Left lung (tissue), 10 donors: Measurements from ENCODE around the gene ATP6V1G1. TPM values are rescaled to one million over a fixed set of nuclear protein-coding genes. Genes with fewer than 3 reads are reported as not detected.
A peak's percentile ranks its signal among the peaks of the same experiment; 100 is the strongest.

Source experiments
- ATAC-seq: fragments of 200-7000 bp; cut with Tn5 transposase; one replicate; pipeline ENCODE4 v1.9.1; 2020; ENCODE audit warnings: moderate library complexity
- DNase-seq, 4 donors: peaks; one replicate each; pipeline ENCODE4 v3.0.0-alpha.2; 2013 to 2020
- H3K27ac ChIP-seq, 2 donors: fragments of 200-600 bp; sonication (generic) in 1 of 2; one replicate each; pipeline versions ENCODE4 v1.5.0 to v1.8.0; 2020 to 2021
- H3K27me3 ChIP-seq, 2 donors: fragments of 200-600 bp; sonication (generic) in 1 of 2; one replicate each; pipeline versions ENCODE4 v1.5.0 to v1.8.0; 2020 to 2021
- H3K36me3 ChIP-seq, 2 donors: fragments of 200-600 bp; sonication (generic) in 1 of 2; one replicate each; pipeline versions ENCODE4 v1.5.0 to v1.8.0; 2020 to 2021
- H3K4me1 ChIP-seq, 2 donors: fragments of 200-600 bp; one replicate each; pipeline ENCODE4 v1.8.0; 2021
- H3K4me3 ChIP-seq, 2 donors: fragments of 200-600 bp; sonication (generic) in 1 of 2; one replicate each; pipeline versions ENCODE4 v1.5.0 to v1.8.0; 2020 to 2021; ENCODE audit warnings: mild to moderate bottlenecking in 1 of 2
- H3K9me3 ChIP-seq, 2 donors: fragments of 200-600 bp; sonication (generic) in 1 of 2; one replicate each; pipeline versions ENCODE4 v1.5.0 to v1.8.0; 2020 to 2021
- intact Hi-C, 2 donors: fragments of 100-400 bp; cut with DNase I; formaldehyde crosslinking; loops; one replicate each; pipeline versions ENCODE4 v1.11.2 to v1.14.2; 2022
- polyA plus RNA-seq, 6 donors: library from polyadenylated mRNA; unstranded; fragments of 120-200 nt; gene quantifications; one replicate each; pipeline ENCODE4 v1.2.1, GENCODE V29; 2013; ENCODE audit not compliant: insufficient read length in 6 of 6
- total RNA-seq, 2 donors: library from RNA; stranded (reverse); fragmentation: NEBNext Ultra II Directional; extraction: Animal tissue kit (Norgen Biotek cat#: 25700); gene quantifications; one replicate each; pipeline ENCODE4 v1.2.1, GENCODE V29; 2021
- TF ChIP-seq, protein P1 (sequence below), 2 donors: fragments of 200-600 bp; sonication (generic) in 1 of 2; IDR thresholded peaks; one replicate each; pipeline versions ENCODE4 v1.5.0 to v1.8.0; 2021; ENCODE audit warnings: antibody characterized with exemption in 2 of 2
- donor health status: DM: no; HTN: yes; CAD: no.
- donor health status: DM: no; HTN: no; CAD: no.

Gene ATP6V1G1
- total and polyA plus RNA-seq, 8 donors = 96.6 to 182 (median 158) TPM

DNA sequence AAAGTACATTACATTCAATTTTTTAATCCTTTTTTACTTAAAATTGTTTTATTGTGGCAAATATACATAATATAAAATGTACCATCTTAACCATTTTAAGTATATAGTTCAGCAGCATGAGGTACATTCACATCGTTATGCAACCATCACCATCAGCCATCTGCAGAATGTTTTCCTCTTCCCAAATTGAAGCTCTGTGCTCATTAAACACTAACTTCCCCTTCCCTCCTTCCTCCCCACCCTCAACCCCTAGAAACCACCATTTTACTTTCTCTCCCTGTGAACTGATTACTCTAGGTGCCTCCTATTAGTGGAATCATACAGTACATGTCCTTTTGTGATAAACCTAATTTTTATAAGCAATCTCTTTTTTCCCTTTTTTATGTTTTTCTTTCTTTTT is 54.4 kb downstream of the ATP6V1G1 start:
- intact Hi-C loops = no loop called here
- no peaks in the 10 kb centered on the region for H3K9me3 ChIP-seq
- peak; percentile 38 for ATAC-seq
- TF ChIP-seq, protein P1, sequence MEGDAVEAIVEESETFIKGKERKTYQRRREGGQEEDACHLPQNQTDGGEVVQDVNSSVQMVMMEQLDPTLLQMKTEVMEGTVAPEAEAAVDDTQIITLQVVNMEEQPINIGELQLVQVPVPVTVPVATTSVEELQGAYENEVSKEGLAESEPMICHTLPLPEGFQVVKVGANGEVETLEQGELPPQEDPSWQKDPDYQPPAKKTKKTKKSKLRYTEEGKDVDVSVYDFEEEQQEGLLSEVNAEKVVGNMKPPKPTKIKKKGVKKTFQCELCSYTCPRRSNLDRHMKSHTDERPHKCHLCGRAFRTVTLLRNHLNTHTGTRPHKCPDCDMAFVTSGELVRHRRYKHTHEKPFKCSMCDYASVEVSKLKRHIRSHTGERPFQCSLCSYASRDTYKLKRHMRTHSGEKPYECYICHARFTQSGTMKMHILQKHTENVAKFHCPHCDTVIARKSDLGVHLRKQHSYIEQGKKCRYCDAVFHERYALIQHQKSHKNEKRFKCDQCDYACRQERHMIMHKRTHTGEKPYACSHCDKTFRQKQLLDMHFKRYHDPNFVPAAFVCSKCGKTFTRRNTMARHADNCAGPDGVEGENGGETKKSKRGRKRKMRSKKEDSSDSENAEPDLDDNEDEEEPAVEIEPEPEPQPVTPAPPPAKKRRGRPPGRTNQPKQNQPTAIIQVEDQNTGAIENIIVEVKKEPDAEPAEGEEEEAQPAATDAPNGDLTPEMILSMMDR (IDR thresholded peaks at IDR 0.05) = no peak
- peaks cover 0 to 61% of the 10 kb centered on the region in 2 donors for H3K36me3 ChIP-seq
- peaks cover 0 to 3% of the 10 kb centered on the region in 2 donors for H3K4me1 ChIP-seq
- no peak for DNase-seq
- no peak overlapping the region for H3K4me3 ChIP-seq
- no peaks in the 10 kb centered on the region for H3K27me3 ChIP-seq
- H3K27ac ChIP-seq = no peak overlapping the region

DNA sequence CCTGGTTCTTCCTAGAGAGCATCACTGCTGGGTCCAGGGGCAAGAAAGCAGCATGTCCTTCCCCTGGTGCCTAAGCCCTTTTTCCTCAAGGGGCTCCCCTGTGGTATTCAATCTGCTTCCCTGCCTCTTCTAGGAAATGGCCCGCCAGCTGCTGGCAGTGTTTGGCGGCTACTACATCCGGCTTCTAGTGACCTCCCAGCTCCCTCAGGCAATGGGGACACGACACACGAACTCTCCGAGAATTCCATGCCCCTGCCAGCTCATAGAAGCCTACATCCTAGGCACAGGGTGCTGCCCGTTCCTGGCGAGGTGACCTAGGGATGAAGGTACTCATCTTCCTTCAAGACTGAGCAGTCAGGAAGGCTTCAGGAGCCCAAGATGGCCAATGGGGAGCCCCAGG is 55.4 kb downstream of the ATP6V1G1 start:
- ATAC-seq = no peak
- DNase-seq = no peak
- Histone ChIP-seq H3K36me3 (peaks cover 0 to 50% of the 10 kb centered on the region in 2 donors), H3K27me3 (no peaks in the 10 kb centered on the region), H3K9me3 (no peaks in the 10 kb centered on the region), H3K4me1 (peaks cover 0 to 3% of the 10 kb centered on the region in 2 donors), H3K4me3 (no peak overlapping the region), H3K27ac (no peak overlapping the region)
- TF ChIP-seq, protein P1 (IDR thresholded peaks at IDR 0.05) = no peak
- intact Hi-C loops = no loop called here

DNA sequence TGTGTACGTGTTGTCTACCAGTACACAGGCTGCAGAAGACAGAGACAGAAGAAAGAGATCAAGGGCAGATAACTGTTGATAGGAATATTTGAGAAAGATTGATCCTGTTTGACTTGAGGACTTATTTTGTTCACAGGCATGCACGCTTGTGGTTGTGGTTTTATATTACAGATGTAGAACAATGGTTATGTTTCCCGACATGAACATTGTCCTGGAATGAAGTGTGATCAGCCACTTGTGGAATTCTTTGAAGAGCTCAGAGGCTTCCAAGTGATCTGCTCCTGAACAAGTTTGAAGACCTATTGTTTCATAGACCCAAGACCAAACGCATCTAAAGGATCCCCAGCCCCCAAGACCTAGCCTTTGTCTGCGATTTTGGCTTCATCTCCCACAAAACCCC is 56.3 kb downstream of the ATP6V1G1 start:
- Histone ChIP-seq H3K4me3 (no peak overlapping the region), H3K4me1 (peaks cover 0 to 3% of the 10 kb centered on the region in 2 donors), H3K27me3 (no peaks in the 10 kb centered on the region), H3K9me3 (no peaks in the 10 kb centered on the region), H3K27ac (no peak overlapping the region), H3K36me3 (peaks cover 0 to 44% of the 10 kb centered on the region in 2 donors)
- intact Hi-C loops = no loop called here
- DNase-seq (no peak), ATAC-seq (no peak)
- TF ChIP-seq, protein P1 (IDR thresholded peaks at IDR 0.05) = no peak

Other genes with a start within 250 kb of the ATP6V1G1 start
- 10 to 100 TPM; 25.1 to 55.3 TPM for gene AKNA, start 199.8 kb upstream of the ATP6V1G1 start, total RNA-seq
- gene AKNA, start 199.8 kb upstream of the ATP6V1G1 start, polyA plus RNA-seq = 10 to 100 TPM; 31.4 to 39.9 (median 36.7) TPM
- gene WHRN, start 82.3 kb upstream of the ATP6V1G1 start, total RNA-seq = 1 to 10 TPM; 5.1 to 6.8 TPM
- 10 to 100 TPM in 5 of 6 donors, 1 to 10 TPM in 1; 9.3 to 17.3 (median 12.0) TPM for gene WHRN, start 82.3 kb upstream of the ATP6V1G1 start, polyA plus RNA-seq
- gene TMEM268, start 23.5 kb downstream of the ATP6V1G1 start, total RNA-seq = 10 to 100 TPM; 12.9 to 17.4 TPM
- 10 to 100 TPM; 12.4 to 18.7 (median 15.4) TPM for gene TMEM268, start 23.5 kb downstream of the ATP6V1G1 start, polyA plus RNA-seq
- not detected for gene TEX53, start 70.0 kb downstream of the ATP6V1G1 start, total RNA-seq
- gene TEX53, start 70.0 kb downstream of the ATP6V1G1 start, polyA plus RNA-seq = not detected
- gene TEX48, start 94.4 kb downstream of the ATP6V1G1 start, total RNA-seq = not detected
- under 1 TPM in 2 of 6 donors, not detected in 4; 0.35 to 0.41 TPM for gene TEX48, start 94.4 kb downstream of the ATP6V1G1 start, polyA plus RNA-seq
- gene TNFSF15, start 218.3 kb downstream of the ATP6V1G1 start, total RNA-seq = 10 to 100 TPM; 11.5 to 20.5 TPM
- 10 to 100 TPM in 4 of 6 donors, 1 to 10 TPM in 2; 9.0 to 22.8 (median 12.8) TPM for gene TNFSF15, start 218.3 kb downstream of the ATP6V1G1 start, polyA plus RNA-seq